MM.1S (cell line): ENCODE measurements around the gene CDK6.

Experiments used
- DNase-seq: peaks from one replicate; pipeline ENCODE4 v3.0.0-alpha.2; 2015
- H2AFZ ChIP-seq: fragments of 300-600 bp; sonication (generic); 2 replicates; pipeline ENCODE4 v1.6.0; 2016; ENCODE audit warnings: antibody characterized with exemption, low read length
- H3F3A ChIP-seq: fragments of 300-600 bp; sonication (generic); 2 replicates; pipeline ENCODE4 v1.6.1; 2016; ENCODE audit warnings: mild to moderate bottlenecking, antibody characterized with exemption, low read length, moderate library complexity, mixed read lengths; ENCODE audit not compliant: insufficient read depth
- H3K27ac ChIP-seq: fragments of 300-600 bp; sonication (generic); 2 replicates; pipeline ENCODE4 v1.5.1; 2016; ENCODE audit warnings: mild to moderate bottlenecking, low read length
- H3K27me3 ChIP-seq: fragments of 300-600 bp; sonication (generic); replicated peaks from 2 replicates; pipeline ENCODE4 v1.6.0; 2016; ENCODE audit warnings: low read length; ENCODE audit not compliant: insufficient read depth
- H3K36me3 ChIP-seq: fragments of 300-600 bp; sonication (generic); replicated peaks from 2 replicates; pipeline ENCODE4 v1.6.1; 2016; ENCODE audit warnings: mild to moderate bottlenecking, low read length, mixed read lengths; ENCODE audit not compliant: insufficient read depth
- H3K4me1 ChIP-seq: fragments of 300-600 bp; sonication (generic); 2 replicates; pipeline ENCODE4 v1.6.1; 2016; ENCODE audit warnings: low read length, mixed read lengths
- H3K4me2 ChIP-seq: fragments of 300-600 bp; sonication (generic); 2 replicates; pipeline ENCODE4 v1.6.0; 2016; ENCODE audit warnings: low read depth, low read length
- H3K4me3 ChIP-seq: fragments of 300-600 bp; sonication (generic); 2 replicates; pipeline ENCODE4 v1.5.1; 2016; ENCODE audit warnings: low read length, mixed read lengths
- H3K79me2 ChIP-seq: fragments of 300-600 bp; sonication (generic); 2 replicates; pipeline ENCODE4 v1.6.1; 2016; ENCODE audit warnings: mixed run types, low read length, mixed read lengths
- H3K9ac ChIP-seq: fragments of 300-600 bp; sonication (generic); 2 replicates; pipeline ENCODE4 v1.6.1; 2016; ENCODE audit warnings: low read length, mixed read lengths
- H3K9me2 ChIP-seq: fragments of 300-600 bp; sonication (generic); replicated peaks from 2 replicates; pipeline ENCODE4 v1.6.1; 2016; ENCODE audit warnings: mild to moderate bottlenecking, low read length, mixed read lengths; ENCODE audit not compliant: insufficient read depth
- H3K9me3 ChIP-seq: fragments of 300-600 bp; sonication (generic); replicated peaks from 2 replicates; pipeline ENCODE4 v1.6.1; 2016; ENCODE audit warnings: mild to moderate bottlenecking, low read length, mixed read lengths; ENCODE audit not compliant: insufficient read depth
- H4K20me1 ChIP-seq: fragments of 300-600 bp; sonication (generic); 2 replicates; pipeline ENCODE4 v1.6.1; 2016; ENCODE audit warnings: mild to moderate bottlenecking, low read length, moderate library complexity, mixed read lengths; ENCODE audit not compliant: insufficient read depth
- EZH2 ChIP-seq: fragments of 300-600 bp; sonication (generic); optimal IDR thresholded peaks from 2 replicates; pipeline ENCODE3; 2017; ENCODE audit warnings: low read depth, mild to moderate bottlenecking, antibody characterized with exemption, low read length, mixed read lengths
- EZH2phosphoT487 ChIP-seq: fragments of 300-600 bp; sonication (generic); IDR thresholded peaks from 2 replicates; pipeline ENCODE4 v1.6.1; 2018; ENCODE audit warnings: antibody characterized with exemption, low read length
- TF ChIP-seq, protein P1 (sequence below): fragments of 300-600 bp; sonication (generic); IDR thresholded peaks from 2 replicates; pipeline ENCODE4 v1.5.1; 2016; ENCODE audit warnings: antibody characterized with exemption, low read length, mixed read lengths

The CDK6 gene

DNA sequence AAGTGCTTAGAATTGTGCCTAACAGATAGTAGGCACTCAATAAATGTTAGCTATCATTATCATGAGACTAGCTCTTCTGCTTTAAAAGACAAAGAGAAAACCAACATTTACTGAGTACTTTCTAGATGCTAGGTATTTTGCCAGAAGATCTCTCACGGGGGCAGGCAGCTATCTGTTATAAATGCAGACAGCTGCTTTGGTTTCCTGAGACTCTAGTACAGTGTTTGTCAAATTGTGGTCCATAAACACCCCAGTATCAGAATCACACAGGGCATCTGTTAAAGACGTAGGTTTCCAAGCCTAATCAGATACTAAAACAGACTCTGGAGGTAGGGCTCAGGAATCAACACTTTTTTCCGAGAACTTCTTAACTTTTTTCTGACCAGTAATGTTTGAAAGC, 260.1 kb downstream of the CDK6 start:
- Histone ChIP-seq H3K27ac (no peak overlapping the region), H3K4me3 (no peak overlapping the region), H3K36me3 (peaks cover 30% of the 10 kb centered on the region; the same call in 1 of the 2 replicates)

DNA sequence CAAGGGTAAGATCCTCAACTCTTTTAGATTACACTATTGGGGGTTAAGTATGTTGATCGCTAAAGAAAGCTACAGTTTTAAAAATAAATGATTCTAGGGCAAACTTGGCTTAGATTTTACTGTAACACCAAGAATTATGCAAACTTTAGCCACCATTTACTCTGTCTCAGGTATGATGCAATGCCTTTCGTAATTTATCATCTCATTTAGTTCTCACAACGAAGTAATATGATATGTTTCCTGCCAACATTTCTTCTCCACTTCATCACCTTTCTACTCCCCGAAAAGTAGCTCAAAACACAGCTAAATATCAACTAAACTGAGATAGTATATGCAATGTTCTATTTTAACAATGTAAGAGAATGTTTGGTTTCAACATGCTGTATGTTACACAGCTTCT, 267.2 kb downstream of the CDK6 start:
- H4K20me1 ChIP-seq: no peaks in the 10 kb centered on the region
- TF ChIP-seq, protein P1, sequence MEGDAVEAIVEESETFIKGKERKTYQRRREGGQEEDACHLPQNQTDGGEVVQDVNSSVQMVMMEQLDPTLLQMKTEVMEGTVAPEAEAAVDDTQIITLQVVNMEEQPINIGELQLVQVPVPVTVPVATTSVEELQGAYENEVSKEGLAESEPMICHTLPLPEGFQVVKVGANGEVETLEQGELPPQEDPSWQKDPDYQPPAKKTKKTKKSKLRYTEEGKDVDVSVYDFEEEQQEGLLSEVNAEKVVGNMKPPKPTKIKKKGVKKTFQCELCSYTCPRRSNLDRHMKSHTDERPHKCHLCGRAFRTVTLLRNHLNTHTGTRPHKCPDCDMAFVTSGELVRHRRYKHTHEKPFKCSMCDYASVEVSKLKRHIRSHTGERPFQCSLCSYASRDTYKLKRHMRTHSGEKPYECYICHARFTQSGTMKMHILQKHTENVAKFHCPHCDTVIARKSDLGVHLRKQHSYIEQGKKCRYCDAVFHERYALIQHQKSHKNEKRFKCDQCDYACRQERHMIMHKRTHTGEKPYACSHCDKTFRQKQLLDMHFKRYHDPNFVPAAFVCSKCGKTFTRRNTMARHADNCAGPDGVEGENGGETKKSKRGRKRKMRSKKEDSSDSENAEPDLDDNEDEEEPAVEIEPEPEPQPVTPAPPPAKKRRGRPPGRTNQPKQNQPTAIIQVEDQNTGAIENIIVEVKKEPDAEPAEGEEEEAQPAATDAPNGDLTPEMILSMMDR: no peak
- TF ChIP-seq EZH2: no peak
- no peak overlapping the region for H3K27ac ChIP-seq
- H3K4me3 ChIP-seq: no peak overlapping the region
- no peak overlapping the region for H3K9ac ChIP-seq
- H3K36me3 ChIP-seq: peaks cover 3% of the 10 kb centered on the region
- no peak for DNase-seq
- H3F3A ChIP-seq: no peaks in the 10 kb centered on the region
- no peaks in the 10 kb centered on the region for H3K9me2 ChIP-seq
- no peak overlapping the region for H3K4me2 ChIP-seq
- no peaks in the 10 kb centered on the region for H3K9me3 ChIP-seq
- H2AFZ ChIP-seq: no peak overlapping the region
- H3K79me2 ChIP-seq: peaks cover 8% of the 10 kb centered on the region
- H3K27me3 ChIP-seq: no peaks in the 10 kb centered on the region
- no peaks in the 10 kb centered on the region for H3K4me1 ChIP-seq

More for the DNA sequence above, 260.1 kb downstream of the CDK6 start:
- Histone ChIP-seq H3K27me3 (no peaks in the 10 kb centered on the region), H3K4me1 (no peaks in the 10 kb centered on the region), H3K4me2 (no peak overlapping the region), H3K79me2 (peaks cover 37% of the 10 kb centered on the region), H3F3A (no peaks in the 10 kb centered on the region; the same call in none of the 2 replicates), H4K20me1 (peaks cover 2% of the 10 kb centered on the region; the same call in 1 of the 2 replicates), H3K9me3 (no peaks in the 10 kb centered on the region), H3K9me2 (no peaks in the 10 kb centered on the region), H2AFZ (no peak overlapping the region), H3K9ac (no peak overlapping the region)
- no peak for DNase-seq
- TF ChIP-seq, protein P1: no peak
- TF ChIP-seq EZH2: no peak
- no peak for TF ChIP-seq EZH2phosphoT487

DNA sequence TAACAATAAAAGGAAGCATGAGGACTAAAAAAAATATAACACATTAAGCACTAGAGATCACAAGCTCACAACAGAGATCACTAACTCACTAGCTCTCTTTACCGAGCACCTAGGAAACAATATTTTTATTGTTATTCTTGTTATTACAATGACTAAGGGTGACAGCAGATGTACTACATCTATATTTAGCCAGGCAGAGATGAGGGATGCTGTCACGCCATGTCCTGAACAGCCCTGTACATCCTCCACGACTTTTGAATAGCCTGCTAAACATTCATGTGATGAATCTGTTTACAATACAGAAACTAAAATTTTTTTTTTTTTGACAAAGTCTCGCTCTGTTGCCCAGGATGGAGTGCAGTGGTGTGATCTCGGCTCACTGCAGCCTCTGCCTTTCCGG, 268.9 kb downstream of the CDK6 start:
- Histone ChIP-seq H2AFZ (no peak overlapping the region), H3K27ac (no peak overlapping the region), H3F3A (no peaks in the 10 kb centered on the region), H3K36me3 (peaks cover 3% of the 10 kb centered on the region), H3K9me3 (no peaks in the 10 kb centered on the region), H3K4me2 (no peak overlapping the region), H3K79me2 (peaks cover 4% of the 10 kb centered on the region), H3K4me3 (no peak overlapping the region), H3K27me3 (no peaks in the 10 kb centered on the region), H3K4me1 (no peaks in the 10 kb centered on the region), H4K20me1 (no peaks in the 10 kb centered on the region), H3K9me2 (no peaks in the 10 kb centered on the region), H3K9ac (no peak overlapping the region)
- TF ChIP-seq EZH2phosphoT487: no peak
- TF ChIP-seq, protein P1: no peak
- TF ChIP-seq EZH2: no peak
- no peak for DNase-seq
